ENCODE results near the gene BCR.

DNA sequence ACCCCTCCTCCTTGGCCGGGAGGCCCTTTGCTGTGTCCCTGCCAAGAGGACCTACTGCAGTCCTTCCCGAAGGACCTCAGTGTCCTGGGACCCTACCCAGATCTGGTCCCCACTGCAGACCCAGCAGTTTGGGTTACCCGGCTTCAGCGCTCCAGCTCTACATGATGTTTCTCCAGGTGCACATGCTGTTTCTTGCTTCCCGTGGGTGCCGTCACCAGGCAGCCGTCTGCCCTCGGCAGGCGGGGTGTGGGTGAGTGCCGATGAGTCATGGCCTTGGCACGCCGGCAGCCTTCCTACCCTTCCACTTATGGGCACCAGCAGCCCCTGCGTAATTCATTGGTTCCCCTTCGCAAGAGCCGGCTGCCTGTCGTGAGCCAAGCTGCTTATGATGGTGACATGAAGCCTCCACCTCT is 101.8 kb downstream of the BCR start:
- TF ChIP-seq, protein P1, sequence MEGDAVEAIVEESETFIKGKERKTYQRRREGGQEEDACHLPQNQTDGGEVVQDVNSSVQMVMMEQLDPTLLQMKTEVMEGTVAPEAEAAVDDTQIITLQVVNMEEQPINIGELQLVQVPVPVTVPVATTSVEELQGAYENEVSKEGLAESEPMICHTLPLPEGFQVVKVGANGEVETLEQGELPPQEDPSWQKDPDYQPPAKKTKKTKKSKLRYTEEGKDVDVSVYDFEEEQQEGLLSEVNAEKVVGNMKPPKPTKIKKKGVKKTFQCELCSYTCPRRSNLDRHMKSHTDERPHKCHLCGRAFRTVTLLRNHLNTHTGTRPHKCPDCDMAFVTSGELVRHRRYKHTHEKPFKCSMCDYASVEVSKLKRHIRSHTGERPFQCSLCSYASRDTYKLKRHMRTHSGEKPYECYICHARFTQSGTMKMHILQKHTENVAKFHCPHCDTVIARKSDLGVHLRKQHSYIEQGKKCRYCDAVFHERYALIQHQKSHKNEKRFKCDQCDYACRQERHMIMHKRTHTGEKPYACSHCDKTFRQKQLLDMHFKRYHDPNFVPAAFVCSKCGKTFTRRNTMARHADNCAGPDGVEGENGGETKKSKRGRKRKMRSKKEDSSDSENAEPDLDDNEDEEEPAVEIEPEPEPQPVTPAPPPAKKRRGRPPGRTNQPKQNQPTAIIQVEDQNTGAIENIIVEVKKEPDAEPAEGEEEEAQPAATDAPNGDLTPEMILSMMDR (IDR thresholded peaks at IDR 0.05; ENCODE audit: low read depth, low read length) = no peak
- no peak for TF ChIP-seq MYC (IDR thresholded peaks at IDR 0.05; ENCODE audit: low read depth, low read length)

Measured in NB4 (cell line).